DOHH2 (cell line): ENCODE data around the gene GFM1.

ENCODE experiments used
- CTCF ChIP-seq: fragments of 200-600 bp; sonication (generic); IDR thresholded peaks from one replicate; pipeline ENCODE4 v1.5.1; 2014; ENCODE audit warnings: antibody characterized with exemption, mild to moderate bottlenecking, low read depth, low read length; ENCODE audit not compliant: poor library complexity, severe bottlenecking
- EZH2phosphoT487 ChIP-seq: fragments of 200-600 bp; sonication (generic); IDR thresholded peaks from 2 replicates; pipeline ENCODE4 v1.6.1; 2017; ENCODE audit warnings: borderline replicate concordance, mild to moderate bottlenecking, antibody characterized with exemption, low read length, moderate library complexity, mixed read lengths

DNA sequence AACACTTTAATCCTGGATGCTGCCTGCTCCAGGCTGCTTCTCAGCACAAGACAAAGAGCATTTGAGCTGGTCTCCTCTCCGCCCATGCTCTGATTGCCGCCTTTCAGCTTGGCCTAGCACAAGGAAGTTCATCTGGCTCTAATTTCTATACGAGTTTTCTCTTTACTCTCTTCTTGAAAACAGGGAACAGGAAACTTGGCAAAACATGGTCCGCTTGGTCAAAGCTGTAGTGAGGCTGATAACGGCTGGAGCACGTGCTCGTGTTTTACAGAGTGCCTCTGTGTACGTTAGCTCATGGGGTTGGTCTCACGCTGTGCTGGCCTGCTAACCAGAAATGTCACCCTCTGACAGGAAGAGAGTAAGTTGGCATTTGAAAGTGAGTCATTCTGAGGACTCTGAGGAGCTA, 68.8 kb downstream of the GFM1 start:
- TF ChIP-seq CTCF, result no peak
- no peak for TF ChIP-seq EZH2phosphoT487
